Ramos (cell line): ENCODE results near the gene DCDC2C.

Source experiments
- in situ Hi-C: fragments of 300-500 bp; cut with MboI; formaldehyde crosslinking; loops from one replicate; pipeline ENCODE4 v1.14.3; 2022; ENCODE audit warnings: low sequenced_read_pairs; ENCODE audit not compliant: unreplicated experiment

Gene DCDC2C

DNA sequence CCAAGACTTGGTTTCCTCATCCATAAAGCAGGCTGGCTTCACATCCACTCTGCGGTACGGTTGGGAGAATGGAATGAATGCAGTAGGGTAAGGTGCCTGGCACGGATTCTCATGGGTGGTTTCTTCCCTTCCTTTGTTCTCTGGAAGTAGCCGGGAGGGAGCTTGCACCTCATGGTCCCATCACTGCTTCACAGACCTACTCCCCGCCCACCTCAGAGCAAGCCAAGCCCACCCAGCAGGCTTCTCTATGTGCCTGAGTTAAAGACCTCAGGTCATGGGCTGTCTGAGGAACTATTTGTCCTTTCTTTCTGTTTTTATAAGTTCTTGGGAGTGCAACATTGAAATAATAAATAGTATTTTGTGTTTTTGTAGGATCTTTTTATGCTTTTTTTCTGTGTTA, 3.5 kb downstream of the DCDC2C start:
- in situ Hi-C loops: no loop called here

DNA sequence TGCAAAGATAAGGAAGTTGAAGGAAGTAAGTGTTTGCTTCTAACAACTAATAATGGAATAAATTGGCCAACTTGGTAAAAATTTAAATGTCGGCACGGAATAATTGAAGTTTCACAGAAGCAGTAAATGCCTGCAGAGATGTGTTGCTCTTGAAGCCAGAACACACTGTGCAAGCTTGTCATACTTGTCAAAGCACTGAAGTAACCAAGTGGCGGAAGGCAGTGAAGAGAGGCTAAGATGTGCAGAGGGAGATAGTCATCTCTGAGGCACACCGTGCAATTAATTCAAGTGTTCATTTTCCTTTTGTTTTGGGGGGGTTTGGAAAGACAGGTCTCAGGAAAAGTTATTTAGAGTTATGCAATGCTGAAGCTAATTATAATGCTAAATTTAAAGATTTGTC, 5.2 kb downstream of the DCDC2C start:
- in situ Hi-C loops: no loop called here

DNA sequence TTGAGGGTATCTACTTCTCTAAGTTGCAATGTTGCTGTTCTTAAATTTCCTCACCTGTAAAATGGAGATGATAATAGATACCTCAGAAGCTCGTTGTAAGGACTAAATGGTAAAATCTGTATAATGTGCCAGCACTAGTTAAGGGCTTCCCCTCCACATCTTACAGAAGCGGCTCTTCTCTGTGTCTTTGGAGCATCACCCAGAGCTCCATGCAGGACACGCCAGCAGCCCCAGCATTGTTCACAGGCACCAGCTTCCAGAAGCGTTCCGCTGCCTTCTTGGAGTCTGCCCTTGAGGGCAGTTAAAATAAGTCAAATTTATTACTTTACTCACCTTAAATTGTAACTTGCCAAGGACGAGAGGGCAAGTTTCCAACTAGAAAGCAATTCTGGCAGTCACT, 5.8 kb downstream of the DCDC2C start:
- in situ Hi-C loops: no loop called here

DNA sequence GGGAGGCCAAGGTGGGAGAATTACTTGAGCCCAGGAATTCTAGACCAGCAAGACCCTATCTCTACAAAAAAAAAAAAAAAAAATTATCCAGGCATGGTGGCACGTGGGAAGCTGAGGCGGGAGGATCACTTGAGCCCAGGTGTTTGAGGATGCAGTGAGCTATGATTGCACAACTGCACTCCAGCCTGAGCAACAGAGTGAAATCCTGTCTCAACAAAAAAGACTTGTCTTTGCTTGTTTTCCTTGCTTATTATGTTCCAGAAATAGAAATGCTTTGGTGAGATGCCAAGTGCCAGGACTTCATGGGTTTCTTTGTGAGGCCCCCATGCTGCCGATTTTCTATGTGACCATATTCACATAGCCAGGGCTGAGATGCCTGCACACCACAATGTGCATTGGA, 9.0 kb downstream of the DCDC2C start:
- in situ Hi-C loops: no loop called here

DNA sequence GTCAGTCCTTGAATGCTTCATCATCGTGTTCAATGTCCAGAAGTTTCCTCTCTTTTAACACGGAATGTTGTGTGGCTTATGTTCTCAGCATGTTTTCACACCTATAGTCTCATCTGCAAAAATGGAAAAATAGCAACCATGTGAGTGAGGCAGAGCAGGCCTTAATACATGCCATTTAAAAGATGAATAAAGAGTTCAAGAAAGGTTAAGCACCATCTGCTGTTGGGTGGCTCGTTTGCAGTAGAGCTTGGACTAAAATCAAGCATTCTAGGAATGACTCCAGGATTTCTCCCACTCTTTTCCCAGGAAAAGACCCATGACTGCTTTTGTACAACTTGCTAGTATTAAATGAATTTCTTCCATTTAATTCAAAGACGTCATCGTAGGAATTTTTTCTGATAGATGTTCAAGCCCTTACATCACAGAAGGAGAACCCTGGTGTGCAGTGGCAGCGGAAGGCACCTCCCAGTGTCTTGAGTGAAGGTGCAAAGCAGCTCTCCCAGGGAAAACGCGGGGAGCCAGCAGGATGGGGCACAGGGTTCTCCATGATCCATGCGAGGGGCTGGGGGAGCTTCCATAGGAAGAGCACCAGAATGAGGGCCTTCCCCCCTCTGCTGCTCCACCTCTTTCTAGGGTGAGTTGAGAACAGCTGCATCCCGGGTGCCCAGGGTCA, 9.6 kb downstream of the DCDC2C start:
- in situ Hi-C loops: no loop called here

DNA sequence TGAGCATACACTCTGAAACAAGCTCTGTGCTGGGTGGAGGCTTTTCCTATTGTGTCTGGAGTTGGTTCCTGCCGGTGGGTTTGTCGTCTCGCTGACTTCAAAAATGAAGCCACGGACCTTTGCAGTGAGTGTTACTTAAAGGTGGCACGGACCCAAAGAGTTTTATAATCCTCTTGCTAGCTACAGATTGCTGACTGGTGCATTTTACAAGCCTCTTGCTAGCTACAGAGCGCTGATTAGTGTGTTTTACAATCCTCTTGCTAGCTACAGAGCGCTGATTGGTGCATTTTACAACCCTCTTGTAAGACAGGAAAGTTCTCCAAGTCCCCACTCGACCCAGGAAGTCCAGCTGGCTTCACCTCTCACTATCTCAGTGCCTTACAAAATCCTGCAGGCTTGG, 15.3 kb downstream of the DCDC2C start:
- in situ Hi-C loops: no loop called here

DNA sequence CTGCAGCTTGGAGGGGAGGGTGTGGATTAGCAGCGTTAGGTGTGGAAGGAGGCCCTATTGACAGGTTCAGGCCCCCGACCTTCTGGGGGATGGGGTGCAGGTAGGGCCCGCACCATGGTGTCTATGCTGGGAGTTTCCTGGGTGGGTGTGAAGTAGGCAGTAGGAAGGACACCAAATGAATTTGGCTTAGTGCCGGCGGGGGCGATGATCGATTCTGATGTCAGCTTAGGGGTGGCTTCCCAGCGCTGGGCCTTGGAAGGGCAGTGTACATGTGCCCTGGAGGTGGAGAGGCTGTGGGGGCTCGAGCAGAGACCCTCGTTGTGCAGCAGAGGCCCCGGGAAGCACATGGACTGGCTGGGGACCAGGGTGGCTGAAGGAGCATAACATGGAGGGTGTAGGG, 21.6 kb downstream of the DCDC2C start:
- in situ Hi-C loops: no loop called here

DNA sequence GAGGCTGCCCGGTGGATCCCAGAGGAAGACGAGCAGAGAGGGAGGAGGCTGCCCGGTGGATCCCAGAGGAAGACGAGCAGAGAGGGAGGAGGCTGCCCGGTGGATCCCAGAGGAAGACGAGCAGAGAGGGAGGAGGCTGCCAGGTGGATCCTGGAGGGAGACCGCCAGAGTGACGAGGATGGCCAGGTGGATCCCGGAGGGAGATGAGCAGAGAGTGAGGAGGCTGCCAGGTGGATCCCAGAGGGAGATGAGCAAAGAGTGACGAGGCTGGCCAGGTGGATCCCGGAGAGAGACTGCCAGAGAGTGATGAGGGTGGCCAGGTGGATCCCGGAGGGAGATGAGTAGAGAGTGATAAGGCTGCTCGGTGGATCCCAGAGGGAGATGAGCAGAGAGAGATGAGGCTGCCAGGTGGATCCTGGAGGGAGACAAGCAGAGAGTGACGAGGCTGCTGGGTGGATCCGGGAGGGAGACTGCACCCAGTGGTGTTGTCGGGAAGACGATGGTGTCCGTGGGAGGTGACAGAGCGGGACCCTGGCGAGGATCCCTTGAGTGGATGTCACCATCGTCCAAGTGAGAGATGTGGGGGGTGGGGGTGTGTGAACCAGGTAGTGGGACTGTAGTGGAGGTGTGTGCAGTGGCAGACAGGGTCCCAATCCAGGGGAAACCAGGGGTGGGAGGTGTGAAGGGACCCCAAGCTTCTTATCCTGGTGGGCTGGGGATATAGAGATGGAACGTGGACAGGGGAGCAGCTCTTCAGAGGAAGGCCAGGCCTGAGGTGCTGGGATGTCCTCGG, 22.3 kb downstream of the DCDC2C start:
- in situ Hi-C loops: no loop called here

DNA sequence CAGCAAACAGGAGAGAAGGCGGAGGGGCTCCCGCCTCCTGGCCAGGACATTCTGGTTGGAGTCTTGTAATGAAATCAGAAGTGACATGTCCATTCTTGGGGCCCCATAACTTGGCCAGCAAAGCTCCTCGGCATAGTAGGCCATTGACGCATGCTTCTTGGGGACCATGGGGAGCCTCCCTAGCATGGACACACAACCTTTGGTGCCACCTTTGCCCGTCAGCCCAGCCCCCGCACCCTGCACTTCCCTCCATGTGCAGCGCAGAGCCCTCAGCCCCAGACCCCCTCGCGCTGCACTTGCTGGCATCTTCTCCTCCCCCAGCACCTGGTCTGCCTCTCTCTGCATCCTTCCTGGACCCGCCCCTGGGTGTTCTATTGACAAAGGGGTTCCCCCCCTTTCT, 23.1 kb downstream of the DCDC2C start:
- in situ Hi-C loops: no loop called here

DNA sequence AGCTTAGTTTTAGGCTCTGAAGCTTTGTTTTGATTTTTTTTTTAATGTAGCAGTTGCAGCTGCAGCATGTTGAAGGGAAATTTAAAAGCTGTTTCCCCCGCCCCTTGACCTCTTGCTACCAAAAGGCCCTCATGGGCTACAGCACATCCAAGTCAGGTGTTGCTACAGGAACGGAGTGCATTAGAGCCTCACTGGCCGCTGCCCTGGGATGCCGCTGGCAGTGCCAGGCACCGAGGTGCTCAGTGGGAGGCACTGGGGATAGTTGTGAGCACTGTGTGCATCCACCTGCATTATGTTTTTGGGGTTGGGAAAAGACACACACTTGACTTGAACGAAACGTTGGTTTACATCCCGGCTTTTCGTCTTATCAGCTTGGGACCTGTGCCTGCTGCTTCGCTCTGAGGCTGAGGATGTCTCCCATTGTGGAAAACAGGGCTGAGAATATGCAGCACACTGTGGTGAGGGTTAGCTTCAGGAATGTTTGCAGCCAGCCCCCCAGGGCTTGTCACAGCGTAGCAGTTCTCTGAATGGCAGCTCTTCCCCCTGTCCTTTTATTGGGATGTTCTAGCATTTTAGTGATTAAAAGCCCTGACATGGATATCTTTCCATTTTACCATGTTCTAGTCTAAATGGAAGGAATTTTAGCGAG, 24.1 kb downstream of the DCDC2C start:
- in situ Hi-C loops: no loop called here

DNA sequence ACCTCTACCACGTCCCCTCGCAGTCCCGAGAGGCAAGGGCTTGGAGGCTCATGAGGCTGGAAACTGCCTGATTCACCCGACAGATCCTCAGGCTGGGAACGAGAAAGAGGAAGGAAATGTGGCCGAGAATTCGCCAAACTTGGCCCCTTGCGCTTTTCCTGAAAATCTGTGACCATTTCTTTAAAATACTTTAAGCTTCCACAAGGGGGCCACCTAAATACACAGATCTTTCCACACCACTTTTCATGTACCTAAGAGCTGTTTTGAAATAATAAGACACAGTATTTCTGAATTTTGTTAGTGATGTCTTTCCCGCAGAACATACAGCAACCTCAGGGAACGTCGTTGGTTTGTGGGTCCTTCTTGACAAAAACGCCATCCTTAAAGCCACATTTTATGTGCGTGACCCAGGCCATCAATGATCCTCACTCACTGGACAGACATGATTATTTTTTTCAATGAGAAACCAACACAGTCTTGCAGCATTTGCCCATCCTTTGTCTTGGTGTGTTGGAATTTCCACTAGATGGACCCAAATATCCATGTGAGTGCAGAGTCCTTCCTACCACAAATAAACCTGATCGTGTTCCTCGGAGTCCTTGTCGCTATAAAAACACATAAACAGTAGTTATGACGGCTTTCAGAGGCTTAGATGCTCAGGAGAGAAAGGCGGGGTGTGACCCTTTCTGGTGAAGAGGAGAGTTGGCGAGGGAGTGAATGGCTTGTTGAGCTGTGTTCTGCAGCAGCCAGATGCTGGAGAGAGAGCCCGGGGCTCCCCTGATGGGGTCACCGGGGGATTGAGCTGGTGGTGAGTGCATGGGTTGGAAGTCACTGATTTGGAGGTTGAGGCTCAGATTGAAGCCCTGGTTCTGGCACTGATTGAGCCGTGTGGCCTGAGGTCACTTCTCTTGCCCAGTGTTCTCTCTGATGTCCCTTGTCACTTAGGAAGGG, 25.0 kb downstream of the DCDC2C start:
- in situ Hi-C loops: no loop called here

DNA sequence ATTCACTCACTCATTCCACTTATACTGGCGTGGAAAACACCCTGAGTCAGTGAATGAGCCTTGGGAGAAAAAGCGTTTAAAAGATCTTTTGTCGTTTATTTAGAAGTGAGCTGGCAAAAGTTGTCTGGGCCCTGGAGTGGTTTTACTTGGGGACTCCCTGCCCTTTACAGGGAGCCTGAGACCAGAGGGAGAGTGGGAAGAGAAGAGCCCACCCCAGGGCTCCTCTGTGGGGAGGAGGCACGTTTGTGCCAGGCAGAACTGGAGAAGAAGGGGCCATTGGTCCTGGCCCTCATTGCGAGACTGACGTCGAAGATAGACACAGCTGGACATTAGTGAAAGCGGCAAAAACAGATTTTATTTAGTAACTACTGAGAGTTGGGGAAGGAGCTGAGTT, 25.7 kb downstream of the DCDC2C start:
- in situ Hi-C loops: no loop called here

DNA sequence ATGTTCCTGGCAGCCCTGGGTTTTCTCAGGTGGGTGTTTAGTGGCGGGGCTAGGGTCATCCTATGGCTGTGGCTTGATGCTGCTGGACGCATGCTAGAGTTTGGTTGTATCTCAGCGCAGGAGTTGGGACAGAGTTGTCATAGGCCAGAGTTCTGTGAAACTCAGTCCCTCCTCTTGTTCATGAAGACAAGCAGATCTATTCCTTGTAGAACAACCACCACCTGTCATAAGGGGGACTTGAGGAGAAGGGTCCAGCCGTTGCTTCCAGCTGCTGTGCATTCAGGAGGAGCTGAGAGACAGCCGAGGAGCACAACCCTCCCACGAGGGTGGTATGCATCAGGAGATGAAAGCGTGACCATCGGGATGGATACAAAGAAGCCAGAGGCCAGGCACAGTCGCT, 26.4 kb downstream of the DCDC2C start:
- in situ Hi-C loops: no loop called here

DNA sequence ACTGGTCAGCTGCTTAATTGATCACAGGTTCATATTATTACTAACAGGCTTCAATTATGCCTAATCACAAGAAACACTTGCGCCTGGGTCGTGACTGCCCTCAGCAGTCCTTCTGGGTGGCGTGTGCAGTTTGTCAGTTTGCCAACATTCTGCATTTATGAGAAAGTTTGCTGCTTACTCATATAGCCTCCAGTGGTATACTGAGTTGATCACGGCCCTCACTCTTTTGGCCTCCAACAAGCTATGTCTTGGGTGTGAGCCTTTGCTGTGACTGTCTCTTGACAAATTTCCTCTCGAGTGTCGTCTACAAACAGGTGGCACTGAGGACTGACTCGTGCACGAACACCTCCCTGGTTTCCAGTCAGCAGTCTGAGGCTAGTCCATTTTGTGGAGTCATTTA, 27.3 kb downstream of the DCDC2C start:
- in situ Hi-C loops: no loop called here

DNA sequence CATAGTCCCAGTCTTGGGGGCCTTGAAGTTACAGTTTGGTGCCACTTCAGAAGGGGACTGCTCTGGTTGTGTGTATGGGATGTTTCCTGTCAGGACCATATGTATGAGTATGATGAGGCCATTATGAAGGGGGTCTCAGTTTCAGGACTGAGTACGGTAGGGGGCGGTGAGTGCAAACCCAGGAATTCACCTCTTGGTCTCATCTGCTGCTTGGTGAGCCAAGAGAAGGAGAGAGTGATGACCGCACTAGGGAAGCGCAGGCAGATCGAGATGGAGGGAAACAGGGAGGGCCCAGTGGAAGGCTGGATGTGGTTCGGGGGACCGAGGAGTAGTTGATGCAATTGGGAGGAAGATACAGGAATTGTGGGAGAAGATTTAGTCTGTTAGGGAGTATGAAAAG, 28.5 kb downstream of the DCDC2C start:
- in situ Hi-C loops: no loop called here

DNA sequence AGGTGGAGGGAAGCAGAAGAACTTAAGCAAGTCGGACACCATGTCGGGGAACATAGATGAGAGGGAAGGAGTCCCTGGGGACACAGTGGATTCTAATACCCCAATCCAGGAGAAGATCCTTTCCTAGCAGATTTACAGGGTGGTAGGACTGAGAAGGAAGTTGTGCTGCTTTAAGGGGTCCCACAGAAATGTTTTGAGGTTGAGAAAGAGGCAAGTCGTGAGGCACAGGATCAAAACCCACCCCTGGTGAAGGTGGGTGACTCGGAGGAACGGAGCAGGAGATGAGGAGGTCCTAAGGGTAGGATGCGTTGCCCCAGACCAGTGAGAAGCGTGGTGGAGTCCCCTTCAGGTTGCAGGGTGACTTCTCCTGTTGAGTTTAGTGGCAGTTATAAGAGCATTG, 32.7 kb downstream of the DCDC2C start:
- in situ Hi-C loops: no loop called here

DNA sequence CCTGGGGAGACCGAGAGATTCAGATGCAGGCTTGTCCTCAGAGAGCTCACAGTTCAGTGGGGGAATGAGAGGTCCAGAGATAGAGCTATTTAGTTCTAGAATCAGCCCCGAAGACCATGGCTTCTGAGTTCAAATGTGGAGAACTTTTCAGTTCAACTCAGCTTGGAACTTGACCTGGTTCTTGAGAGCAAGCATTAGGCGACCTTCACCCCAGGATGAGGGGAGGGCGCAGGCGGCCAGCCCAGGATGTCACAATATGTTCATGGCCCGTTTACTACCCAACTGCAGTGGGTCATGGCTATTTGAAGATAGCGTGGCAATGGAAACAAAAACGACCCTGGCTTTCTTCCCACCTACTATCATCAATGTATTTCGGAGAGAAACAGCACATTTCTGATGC, 33.8 kb downstream of the DCDC2C start:
- in situ Hi-C loops: no loop called here

DNA sequence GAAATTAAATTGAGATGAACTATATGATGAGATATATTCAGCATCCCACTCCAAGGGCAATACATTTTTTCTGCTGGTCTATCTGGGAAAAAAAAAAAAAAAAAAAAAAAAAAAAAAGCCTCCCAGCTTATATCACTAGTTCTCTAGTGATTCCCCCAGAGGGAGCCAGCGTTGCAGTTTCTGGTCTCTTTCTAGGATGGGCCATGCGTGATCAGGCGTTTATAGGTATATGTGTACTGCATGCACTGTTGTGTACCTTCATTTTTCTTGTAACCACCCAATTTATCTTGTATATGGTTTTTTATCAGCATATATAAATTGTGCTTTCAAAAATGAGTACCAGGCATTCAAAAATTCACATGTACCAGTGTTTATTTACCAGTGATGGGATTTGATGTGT, 35.1 kb downstream of the DCDC2C start:
- in situ Hi-C loops: no loop called here

DNA sequence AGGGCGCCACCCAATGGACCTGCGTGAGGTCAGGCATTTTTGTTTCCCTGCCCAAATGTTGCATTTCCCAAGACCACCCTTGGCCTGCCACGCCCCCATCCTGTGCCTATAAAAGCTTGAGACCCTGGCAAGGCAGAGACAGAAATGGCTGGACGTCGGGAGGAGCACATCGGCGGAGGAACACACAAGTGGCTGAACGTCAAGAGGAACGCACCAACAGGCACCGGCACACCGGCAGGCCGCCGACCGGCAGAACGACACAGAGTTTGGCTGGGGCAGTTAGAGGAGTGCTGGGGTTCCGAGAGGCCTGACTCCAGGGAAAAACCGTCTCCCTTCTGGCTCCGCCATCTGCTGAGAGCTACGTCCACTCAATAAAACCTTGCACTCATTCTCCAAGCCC, 35.9 kb downstream of the DCDC2C start:
- in situ Hi-C loops: no loop called here

DNA sequence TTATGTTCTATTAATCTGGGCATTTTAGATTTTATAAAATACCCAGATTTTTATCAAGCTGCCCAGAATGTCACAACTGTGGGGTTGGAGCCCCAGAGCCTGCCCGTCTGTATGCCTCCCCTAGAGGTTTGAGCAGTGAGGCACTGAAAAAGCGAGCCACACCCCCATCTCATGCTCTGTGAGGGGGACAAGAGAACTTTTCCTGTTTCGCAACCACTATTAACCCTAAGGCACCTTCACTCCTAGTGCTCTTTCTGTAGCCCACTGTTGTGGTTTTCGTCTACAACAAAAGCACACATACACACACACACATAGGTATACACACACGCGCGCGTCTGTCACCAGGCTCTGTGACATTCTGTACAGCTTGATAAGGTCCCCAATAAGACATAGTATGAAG, 38.0 kb downstream of the DCDC2C start:
- in situ Hi-C loops: no loop called here
